ENCODE results near the gene DENND1A. TPM values are rescaled to one million over a fixed set of nuclear protein-coding genes. Genes with fewer than 3 reads are reported as not detected.

DENND1A gene
- total and polyA plus RNA-seq, 11 donors = 9.8 to 24.0 (median 14.7) TPM

- intact Hi-C loops (cut with DNase I) = loop anchor here in 1 of 10 donors (10.0 kb wide), 1 partner anchor 335 kb away; no protein-coding TSS in a partner anchor
- no peak for TF ChIP-seq POLR2A (IDR thresholded peaks at IDR 0.05)
- no peak for TF ChIP-seq CTCF (IDR thresholded peaks at IDR 0.05)
- peaks cover 0 to under 1% (median 0%) of the 10 kb centered on the region in 12 donors for H3K9me3 ChIP-seq
- no peak for DNase-seq
- no peak overlapping the region for H3K4me3 ChIP-seq
- no peak for ATAC-seq
- no peak overlapping the region for H3K27ac ChIP-seq
- no peaks in the 10 kb centered on the region for H3K36me3 ChIP-seq
- H3K27me3 ChIP-seq = no peaks in the 10 kb centered on the region
- no peaks in the 10 kb centered on the region for H3K4me1 ChIP-seq
- 68 to 94% (median 85%) methylated on average over 1 of the region's 1 CpG for WGBS, 4 donors
Measured at GRCh38 chr9:123710299-123710698, 219.6 kb downstream of the DENND1A start.

GRCh38 chr9:123702483-123702882 lies 227.4 kb downstream of the DENND1A start:
- ATAC-seq (no peak), DNase-seq (no peak)
- Histone ChIP-seq H3K4me3 (no peak overlapping the region), H3K9me3 (peaks cover 0 to 42% (median 20%) of the 10 kb centered on the region in 12 donors), H3K27me3 (no peaks in the 10 kb centered on the region), H3K36me3 (peaks cover 0 to 5% (median 0%) of the 10 kb centered on the region in 9 donors), H3K27ac (no peak overlapping the region), H3K4me1 (peaks cover 0 to 9% (median 0%) of the 10 kb centered on the region in 12 donors)
- intact Hi-C loops (cut with DNase I) = no loop called here
- 62 to 98% (median 85%) methylated on average over 1 of the region's 1 CpG for WGBS, 4 donors
- TF ChIP-seq CTCF (IDR thresholded peaks at IDR 0.05) = no peak
- TF ChIP-seq POLR2A (IDR thresholded peaks at IDR 0.05) = no peak

GRCh38 chr9:123697686-123698085 lies 232.2 kb downstream of the DENND1A start:
- ATAC-seq = no peak
- DNase-seq = no peak
- 60 to 68% (median 66%) methylated on average over 2 of the region's 2 CpGs for WGBS, 4 donors
- H3K27ac ChIP-seq = no peak overlapping the region
- no peaks in the 10 kb centered on the region for H3K36me3 ChIP-seq
- intact Hi-C loops (cut with DNase I) = no loop called here
- TF ChIP-seq POLR2A (IDR thresholded peaks at IDR 0.05) = no peak
- TF ChIP-seq CTCF (IDR thresholded peaks at IDR 0.05) = no peak
- H3K4me1 ChIP-seq = peaks cover 0 to 17% (median 0%) of the 10 kb centered on the region in 12 donors
- no peak overlapping the region for H3K4me3 ChIP-seq
- H3K27me3 ChIP-seq = no peaks in the 10 kb centered on the region
- peaks cover 0 to 18% (median 9%) of the 10 kb centered on the region in 12 donors for H3K9me3 ChIP-seq

- ATAC-seq = no peak
- intact Hi-C loops (cut with DNase I) = no loop called here
- H3K4me3 ChIP-seq = no peak overlapping the region
- no peak overlapping the region for H3K27ac ChIP-seq
- no peak for DNase-seq
- H3K36me3 ChIP-seq = no peaks in the 10 kb centered on the region
- TF ChIP-seq POLR2A (IDR thresholded peaks at IDR 0.05) = no peak
- no peak for TF ChIP-seq CTCF (IDR thresholded peaks at IDR 0.05)
- H3K9me3 ChIP-seq = peaks cover 0 to 6% (median 0%) of the 10 kb centered on the region in 12 donors
- 90 to 93% (median 91%) methylated on average over 4 of the region's 4 CpGs for WGBS, 4 donors
- no peaks in the 10 kb centered on the region for H3K27me3 ChIP-seq
- H3K4me1 ChIP-seq = peaks cover 0 to 17% (median 0%) of the 10 kb centered on the region in 12 donors
Measured at GRCh38 chr9:123696476-123696875, 233.4 kb downstream of the DENND1A start.

Measured in heart left ventricle (tissue), 16 donors.